Measurements from ENCODE around the gene TENM4. TPM values are rescaled to one million over a fixed set of nuclear protein-coding genes. Genes with fewer than 3 reads are reported as not detected.
A peak's percentile ranks its signal among the peaks of the same experiment; 100 is the strongest.

Gene TENM4
- polyA plus RNA-seq, 3 donors, result 0.31 to 1.7 TPM; not detected in 1

DNA sequence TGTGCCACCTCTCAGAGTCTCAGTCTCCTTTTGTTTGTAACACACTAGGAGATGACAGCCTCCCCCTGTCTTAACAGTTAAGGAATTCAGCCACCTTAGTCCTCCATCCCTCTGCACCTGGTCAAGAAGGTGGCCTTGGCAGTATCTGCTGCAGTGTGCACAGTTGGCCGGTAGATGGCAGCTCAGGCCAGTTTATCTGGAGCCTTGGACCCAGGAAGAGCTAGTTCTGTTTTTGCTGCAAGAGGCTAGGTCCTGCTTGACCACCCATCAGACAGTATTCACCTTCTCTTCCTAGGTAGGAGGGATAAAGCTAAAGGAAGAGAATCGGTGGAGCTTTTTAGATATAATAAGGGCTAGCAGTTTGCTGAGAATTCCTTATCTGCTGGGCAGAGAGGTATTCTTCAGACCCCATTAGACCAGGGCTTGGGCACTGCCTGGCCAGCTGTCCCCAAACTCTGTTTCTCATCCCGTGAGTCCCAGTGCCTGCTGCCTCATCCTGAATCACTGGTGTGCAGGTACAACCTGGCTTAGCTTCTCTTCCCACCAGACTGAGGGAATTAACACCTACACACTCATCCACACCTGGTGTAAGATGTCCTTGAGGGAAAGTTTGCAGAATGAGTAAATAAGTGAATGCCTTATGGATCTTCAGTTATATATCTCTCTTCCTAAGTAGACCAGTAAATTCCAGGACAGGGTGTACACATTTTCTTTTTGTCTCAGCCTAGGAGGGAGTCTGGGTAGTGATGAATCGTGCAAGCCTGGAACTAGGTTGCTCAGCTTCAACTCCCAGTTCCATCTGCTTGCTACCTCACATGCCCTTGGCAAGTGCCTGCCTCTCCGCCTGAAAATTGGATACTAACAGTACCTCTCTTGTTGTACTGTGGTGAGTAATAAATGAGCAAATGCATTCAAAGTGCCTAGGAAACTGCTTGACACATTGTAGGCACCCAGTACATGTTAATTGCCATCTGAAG, 795.3 kb downstream of the TENM4 start:
- Mint-ChIP-seq H3K27ac (no peak overlapping the region), H3K36me3 (no peaks in the 10 kb centered on the region), H3K9me3 (no peaks in the 10 kb centered on the region), H3K4me1 (peaks cover 2% of the 10 kb centered on the region), H3K4me3 (no peak overlapping the region), H3K27me3 (ENCODE audit: low read depth in 3 of 3) (peaks cover 2 to 14% (median 8%) of the 10 kb centered on the region in 3 donors)
- Histone ChIP-seq H3K27me3 (ENCODE audit: control insufficient read depth in 2 of 2, insufficient read depth in 2 of 2, low read length in 2 of 2) (no peaks in the 10 kb centered on the region), H4K20me1 (ENCODE audit: insufficient read depth, low read length) (no peaks in the 10 kb centered on the region), H3K4me2 (replicated peaks; ENCODE audit: extremely low read depth, low read length, poor library complexity, severe bottlenecking) (no peak overlapping the region), H3K9me3 (replicated peaks in 1 of 2; ENCODE audit: control insufficient read depth in 1 of 2, insufficient read depth in 1 of 2, low read length in 2 of 2) (no peaks in the 10 kb centered on the region), H3K9ac (ENCODE audit: insufficient read depth, low read length, poor library complexity, severe bottlenecking) (no peak overlapping the region), H3K36me3 (replicated peaks in 1 of 2; ENCODE audit: control insufficient read depth in 1 of 2, insufficient read depth in 2 of 2, low read length in 2 of 2) (no peaks in the 10 kb centered on the region), H3K79me2 (ENCODE audit: insufficient read depth, low read length) (no peaks in the 10 kb centered on the region), H3K4me1 (ENCODE audit: control insufficient read depth in 1 of 2, insufficient read depth in 2 of 2, low read length in 2 of 2) (no peaks in the 10 kb centered on the region), H3K4me3 (replicated peaks in 1 of 3; ENCODE audit: low read depth in 2 of 3, low read length in 3 of 3) (no peak overlapping the region), H3K27ac (ENCODE audit: low read depth in 1 of 2, low read length in 2 of 2) (no peak overlapping the region), H2AFZ (ENCODE audit: insufficient read depth, low read depth, low read length, poor library complexity, severe bottlenecking) (no peak overlapping the region)
- DNase-seq, result peak; percentile 27 to 61 (median 55)
- 47% methylated on average over 3 of the region's 5 CpGs for WGBS (ENCODE audit: insufficient coverage)
- TF ChIP-seq, protein P1, sequence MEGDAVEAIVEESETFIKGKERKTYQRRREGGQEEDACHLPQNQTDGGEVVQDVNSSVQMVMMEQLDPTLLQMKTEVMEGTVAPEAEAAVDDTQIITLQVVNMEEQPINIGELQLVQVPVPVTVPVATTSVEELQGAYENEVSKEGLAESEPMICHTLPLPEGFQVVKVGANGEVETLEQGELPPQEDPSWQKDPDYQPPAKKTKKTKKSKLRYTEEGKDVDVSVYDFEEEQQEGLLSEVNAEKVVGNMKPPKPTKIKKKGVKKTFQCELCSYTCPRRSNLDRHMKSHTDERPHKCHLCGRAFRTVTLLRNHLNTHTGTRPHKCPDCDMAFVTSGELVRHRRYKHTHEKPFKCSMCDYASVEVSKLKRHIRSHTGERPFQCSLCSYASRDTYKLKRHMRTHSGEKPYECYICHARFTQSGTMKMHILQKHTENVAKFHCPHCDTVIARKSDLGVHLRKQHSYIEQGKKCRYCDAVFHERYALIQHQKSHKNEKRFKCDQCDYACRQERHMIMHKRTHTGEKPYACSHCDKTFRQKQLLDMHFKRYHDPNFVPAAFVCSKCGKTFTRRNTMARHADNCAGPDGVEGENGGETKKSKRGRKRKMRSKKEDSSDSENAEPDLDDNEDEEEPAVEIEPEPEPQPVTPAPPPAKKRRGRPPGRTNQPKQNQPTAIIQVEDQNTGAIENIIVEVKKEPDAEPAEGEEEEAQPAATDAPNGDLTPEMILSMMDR (IDR thresholded peaks at IDR 0.05), result peak; percentile 96
- intact Hi-C loops (cut with micrococcal nuclease), result loop anchor here (2.0 to 10.0 kb wide), 5 partner anchors 319 to 849 kb away; no protein-coding TSS in a partner anchor

DNA sequence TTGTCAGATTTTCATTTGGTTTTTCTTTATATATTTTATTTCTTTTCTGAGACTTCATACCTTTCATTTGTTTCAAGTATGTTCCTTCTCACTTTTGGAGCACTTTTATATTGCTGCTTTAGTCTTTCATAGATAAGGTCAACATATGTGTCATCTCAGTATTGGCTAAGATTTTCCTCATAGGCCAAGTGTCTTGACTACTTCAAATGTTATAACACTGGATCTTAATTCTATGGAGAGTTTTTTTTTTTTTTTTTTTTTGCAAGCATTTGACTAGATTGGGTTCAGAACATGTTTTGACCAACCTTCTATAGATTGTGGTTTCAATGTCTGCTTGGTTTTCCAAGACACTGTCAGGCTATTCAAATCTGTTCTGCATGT, 797.2 kb downstream of the TENM4 start:
- Mint-ChIP-seq H3K9me3 (peaks cover 0 to 10% (median 2%) of the 10 kb centered on the region in 7 donors), H3K4me3 (no peak overlapping the region), H3K4me1 (peaks cover 2% of the 10 kb centered on the region), H3K27me3 (ENCODE audit: low read depth in 3 of 3) (peaks cover 0 to 8% (median 5%) of the 10 kb centered on the region in 3 donors), H3K36me3 (no peaks in the 10 kb centered on the region), H3K27ac (no peak overlapping the region)
- no peaks in the 10 kb centered on the region for H3K9me3 ChIP-seq (replicated peaks in 1 of 2; ENCODE audit: control insufficient read depth in 1 of 2, insufficient read depth in 1 of 2, low read length in 2 of 2)
- H3K27ac ChIP-seq (ENCODE audit: low read depth in 1 of 2, low read length in 2 of 2), result no peak overlapping the region
- no peak overlapping the region for H3K4me3 ChIP-seq (replicated peaks in 1 of 3; ENCODE audit: low read depth in 2 of 3, low read length in 3 of 3)
- TF ChIP-seq, protein P1 (IDR thresholded peaks at IDR 0.05), result no peak
- no peaks in the 10 kb centered on the region for H3K79me2 ChIP-seq (ENCODE audit: insufficient read depth, low read length)
- intact Hi-C loops (cut with micrococcal nuclease), result loop anchor here in 1 of 2 donors (10.0 kb wide), 2 partner anchors 321 to 851 kb away; no protein-coding TSS in a partner anchor
- H2AFZ ChIP-seq (ENCODE audit: insufficient read depth, low read depth, low read length, poor library complexity, severe bottlenecking), result no peak overlapping the region
- H3K9ac ChIP-seq (ENCODE audit: insufficient read depth, low read length, poor library complexity, severe bottlenecking), result no peak overlapping the region
- H3K4me1 ChIP-seq (ENCODE audit: control insufficient read depth in 1 of 2, insufficient read depth in 2 of 2, low read length in 2 of 2), result no peaks in the 10 kb centered on the region
- no peaks in the 10 kb centered on the region for H4K20me1 ChIP-seq (ENCODE audit: insufficient read depth, low read length)
- no peaks in the 10 kb centered on the region for H3K27me3 ChIP-seq (ENCODE audit: control insufficient read depth in 2 of 2, insufficient read depth in 2 of 2, low read length in 2 of 2)
- no peaks in the 10 kb centered on the region for H3K36me3 ChIP-seq (replicated peaks in 1 of 2; ENCODE audit: control insufficient read depth in 1 of 2, insufficient read depth in 2 of 2, low read length in 2 of 2)
- no peak overlapping the region for H3K4me2 ChIP-seq (replicated peaks; ENCODE audit: extremely low read depth, low read length, poor library complexity, severe bottlenecking)
- DNase-seq, result no peak

Data from CD14-positive monocyte (primary cell).